K562 (cell line): ENCODE data around the gene RNU2-63P. TPM values are rescaled to one million over a fixed set of nuclear protein-coding genes. Genes with fewer than 3 reads are reported as not detected.

Experiments
- CHD1 ChIP-seq: fragments of 200-600 bp; sonication (generic); IDR thresholded peaks from one replicate; pipeline ENCODE4 v1.6.1; 2012; ENCODE audit warnings: mild to moderate bottlenecking, moderate library complexity, low read length, inconsistent platforms
- CREB1 ChIP-seq, 2 experiments: sonication (generic) in 1 of 2; formaldehyde crosslinking in 1 of 2; IDR thresholded peaks; 2 replicates each; pipeline versions ENCODE4 v1.6.1 to v1.8.0; 2012 to 2022; ENCODE audit warnings: inconsistent platforms in 1 of 2, mild to moderate bottlenecking in 1 of 2, missing genetic modification reagents in 1 of 2, moderate library complexity in 1 of 2
- FOXJ2 ChIP-seq: fragments of 200-800 bp; sonication (Bioruptor generic); IDR thresholded peaks from 2 replicates; pipeline ENCODE4 v1.6.1; 2016; ENCODE audit warnings: missing genetic modification characterization, missing compliant biosample characterization
- HNRNPK ChIP-seq: fragments of 200-400 bp; formaldehyde crosslinking; IDR thresholded peaks from one replicate; pipeline ENCODE4 v1.6.1; 2018; ENCODE audit warnings: mild to moderate bottlenecking, low read depth, low read length; ENCODE audit not compliant: poor library complexity, severe bottlenecking
- JUNB ChIP-seq: fragments of 450-650 bp; formaldehyde crosslinking; conservative IDR thresholded peaks from 2 replicates; pipeline ENCODE4 v1.4.0; 2020; ENCODE audit warnings: mild to moderate bottlenecking
- KLF1 ChIP-seq: fragments of 450-650 bp; IDR thresholded peaks from 2 replicates; pipeline ENCODE4 v1.6.1; 2016; ENCODE audit warnings: missing genetic modification characterization, missing compliant biosample characterization
- LEF1 ChIP-seq: fragments of 450-650 bp; IDR thresholded peaks from 2 replicates; pipeline ENCODE4 v1.6.1; 2016; ENCODE audit warnings: mild to moderate bottlenecking
- MCM3 ChIP-seq: fragments of 450-650 bp; IDR thresholded peaks from 2 replicates; pipeline ENCODE4 v1.6.1; 2016
- MED1 ChIP-seq: sonication (generic); formaldehyde crosslinking; IDR thresholded peaks from 2 replicates; pipeline ENCODE4 v1.8.1; 2023; ENCODE audit warnings: missing genetic modification reagents, borderline replicate concordance
- NCOA1 ChIP-seq: fragments of 450-650 bp; IDR thresholded peaks from 2 replicates; pipeline ENCODE4 v1.6.1; 2016; ENCODE audit warnings: low read depth
- PTTG1 ChIP-seq: fragments of 450-650 bp; IDR thresholded peaks from 2 replicates; pipeline ENCODE4 v1.6.1; 2016; ENCODE audit warnings: low read depth, mild to moderate bottlenecking, missing genetic modification characterization, missing compliant biosample characterization
- ZBTB1 ChIP-seq: sonication (generic); formaldehyde crosslinking; IDR thresholded peaks from 2 replicates; pipeline ENCODE4 v1.8.1; 2023; ENCODE audit warnings: missing genetic modification reagents, low read depth, mild to moderate bottlenecking, borderline replicate concordance
- ZNF121 ChIP-seq: sonication (generic); formaldehyde crosslinking; conservative IDR thresholded peaks from 2 replicates; pipeline ENCODE4 v1.8.0; 2022; ENCODE audit warnings: missing genetic modification reagents
- ZNF324 ChIP-seq: fragments of 250-450 bp; sonication (Bioruptor Pico); IDR thresholded peaks from 2 replicates; pipeline ENCODE4 v1.4.0; 2020; ENCODE audit warnings: mild to moderate bottlenecking
- ZNF766 ChIP-seq: fragments of 200-800 bp; sonication (Bioruptor generic); conservative IDR thresholded peaks from 2 replicates; pipeline ENCODE4 v1.6.1; 2016; ENCODE audit warnings: missing genetic modification characterization, missing compliant biosample characterization
- polyA plus RNA-seq, 8 experiments: library from polyadenylated mRNA; depleted of rRNA in 4 of 8; stranded (reverse) in 5 of 8; unstranded in 3 of 8; fragments of >200 nt; fragmentation: Nextera tagmentation in 2 of 8; fragmentation: Illumina TruSeq in 1 of 8; extraction: Ambion mirVana in 2 of 8; extraction: Trizol in 1 of 8; gene quantifications; 2 replicates each; pipeline versions ENCODE4 v1.2.1 to v1.2.3, GENCODE V29; 2011 to 2014; ENCODE audit warnings: inconsistent platforms in 1 of 8, missing spikeins in 1 of 8
- total RNA-seq, 7 experiments: library from RNA; depleted of rRNA in 6 of 7; stranded (reverse); fragments of >200 nt in 6 of 7; fragmentation: Illumina TruSeq in 2 of 7; extraction: Trizol in 2 of 7; gene quantifications; 2 replicates each; pipeline versions ENCODE4 v1.2.1 to v1.2.3, GENCODE V29; 2011 to 2021; ENCODE audit warnings: low replicate concordance in 1 of 7
- TF ChIP-seq, protein P1 (sequence below): fragments of 150-350 bp; conservative IDR thresholded peaks from 2 replicates; pipeline ENCODE4 v1.6.1; 2014; ENCODE audit warnings: low read length
- TF ChIP-seq, protein P2 (sequence below): sonication (generic); formaldehyde crosslinking; IDR thresholded peaks from 2 replicates; pipeline ENCODE4 v1.8.0; 2022; ENCODE audit warnings: mild to moderate bottlenecking, missing genetic modification reagents
- TF ChIP-seq, protein P3 (sequence below), 2 experiments: fragments of 200-800 bp in 1 of 2; sonication (Bioruptor generic) in 1 of 2; sonication (generic) in 1 of 2; formaldehyde crosslinking in 1 of 2; IDR thresholded peaks in 1 of 2; conservative IDR thresholded peaks in 1 of 2; 2 replicates each; pipeline versions ENCODE4 v1.5.0 to v1.6.1; 2016 to 2020; ENCODE audit warnings: missing compliant biosample characterization in 1 of 2, missing genetic modification characterization in 1 of 2, missing genetic modification reagents in 1 of 2
- TF ChIP-seq, protein P4 (sequence below): fragments of 450-650 bp; formaldehyde crosslinking; IDR thresholded peaks from 2 replicates; pipeline ENCODE4 v1.4.0; 2020; ENCODE audit warnings: mild to moderate bottlenecking, moderate library complexity
- TF ChIP-seq, protein P5 (sequence below): fragments of 250-450 bp; sonication (Bioruptor Pico); IDR thresholded peaks from 2 replicates; pipeline ENCODE4 v1.5.0; 2021

Gene RNU2-63P
- total and polyA plus RNA-seq, 9 of the 15 experiments (the other 6 are each of a cell fraction or from before 2014, with no cell fraction given): 5.8 to 253 (median 169) TPM; not detected in 4

DNA sequence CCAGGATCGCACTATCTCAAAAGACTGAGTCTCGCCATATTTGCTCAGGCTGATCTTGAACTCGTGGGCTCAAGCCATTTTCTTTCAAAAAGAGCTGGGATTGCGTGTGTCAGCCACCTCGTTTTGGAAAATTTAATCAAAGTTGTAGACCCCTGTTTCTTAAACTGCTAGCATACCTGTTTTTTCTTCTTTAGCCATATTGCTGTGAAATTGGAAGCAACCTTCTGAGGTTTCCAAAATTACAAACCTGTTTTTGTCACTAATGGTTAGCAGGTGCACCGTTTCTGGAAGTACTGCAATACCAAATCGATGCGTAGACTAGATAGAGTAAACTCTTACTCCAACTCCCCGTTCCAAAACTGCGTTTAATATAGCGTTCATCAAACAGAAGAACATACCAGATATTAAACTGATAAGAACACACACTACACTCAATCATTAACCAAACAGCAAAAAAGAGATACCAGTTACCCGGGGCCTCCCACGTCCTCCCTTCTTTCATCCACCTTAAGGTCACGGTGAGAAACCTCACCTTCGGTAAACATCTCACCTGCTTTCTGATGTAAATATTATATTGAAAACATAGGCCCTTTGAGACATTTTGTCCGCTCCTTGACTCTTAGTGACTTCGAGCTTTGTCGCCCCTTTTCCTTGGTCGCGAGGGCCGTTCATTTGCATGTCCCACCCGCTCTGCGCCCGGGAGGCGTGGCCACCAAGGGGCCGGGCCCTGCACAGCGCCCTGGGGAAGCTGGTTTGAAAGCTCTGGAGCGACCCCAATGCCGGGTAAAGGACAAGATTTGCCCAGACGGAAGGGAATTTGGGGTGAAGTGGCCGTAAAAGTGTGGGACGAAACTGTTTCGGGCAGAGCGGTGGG is at the start of gene RNU2-63P (continued):
- TF ChIP-seq, protein P1, sequence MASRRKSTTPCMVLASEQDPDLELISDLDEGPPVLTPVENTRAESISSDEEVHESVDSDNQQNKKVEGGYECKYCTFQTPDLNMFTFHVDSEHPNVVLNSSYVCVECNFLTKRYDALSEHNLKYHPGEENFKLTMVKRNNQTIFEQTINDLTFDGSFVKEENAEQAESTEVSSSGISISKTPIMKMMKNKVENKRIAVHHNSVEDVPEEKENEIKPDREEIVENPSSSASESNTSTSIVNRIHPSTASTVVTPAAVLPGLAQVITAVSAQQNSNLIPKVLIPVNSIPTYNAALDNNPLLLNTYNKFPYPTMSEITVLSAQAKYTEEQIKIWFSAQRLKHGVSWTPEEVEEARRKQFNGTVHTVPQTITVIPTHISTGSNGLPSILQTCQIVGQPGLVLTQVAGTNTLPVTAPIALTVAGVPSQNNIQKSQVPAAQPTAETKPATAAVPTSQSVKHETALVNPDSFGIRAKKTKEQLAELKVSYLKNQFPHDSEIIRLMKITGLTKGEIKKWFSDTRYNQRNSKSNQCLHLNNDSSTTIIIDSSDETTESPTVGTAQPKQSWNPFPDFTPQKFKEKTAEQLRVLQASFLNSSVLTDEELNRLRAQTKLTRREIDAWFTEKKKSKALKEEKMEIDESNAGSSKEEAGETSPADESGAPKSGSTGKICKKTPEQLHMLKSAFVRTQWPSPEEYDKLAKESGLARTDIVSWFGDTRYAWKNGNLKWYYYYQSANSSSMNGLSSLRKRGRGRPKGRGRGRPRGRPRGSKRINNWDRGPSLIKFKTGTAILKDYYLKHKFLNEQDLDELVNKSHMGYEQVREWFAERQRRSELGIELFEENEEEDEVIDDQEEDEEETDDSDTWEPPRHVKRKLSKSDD: peak; percentile 95; the same call in 1 of the 2 replicates
- TF ChIP-seq ZBTB1 (0 out of 2 replicates have a peak, but pooled peaks have one; percentile 15), MED1 (CRISPR knock-in tag) (no peak), CHD1 (no peak), LEF1 (peak; percentile 67; the same call in 1 of the 2 replicates), MCM3 (no peak), HNRNPK (no peak), ZNF766 (CRISPR knock-in tag) (peak; percentile 29; the same call in 1 of the 2 replicates), CREB1 (IDR thresholded peaks at IDR 0.05) (peak; percentile 69; the same call in 1 of the 2 replicates), CREB1 (CRISPR knock-in tag; IDR thresholded peaks at IDR 0.05) (no peak; the same call in 1 of the 2 replicates), KLF1 (tag) (0 out of 2 replicates have a peak, but pooled peaks have one; percentile 34), PTTG1 (no peak), NCOA1 (peak; percentile 67; the same call in 1 of the 2 replicates), FOXJ2 (tag) (peak; percentile 81; the same call in 1 of the 2 replicates), JUNB (CRISPR knock-in tag) (no peak; the same call in 1 of the 2 replicates), ZNF324 (CRISPR knock-in tag) (no peak; the same call in 1 of the 2 replicates), ZNF121 (CRISPR knock-in tag) (no peak)
- TF ChIP-seq, protein P2, sequence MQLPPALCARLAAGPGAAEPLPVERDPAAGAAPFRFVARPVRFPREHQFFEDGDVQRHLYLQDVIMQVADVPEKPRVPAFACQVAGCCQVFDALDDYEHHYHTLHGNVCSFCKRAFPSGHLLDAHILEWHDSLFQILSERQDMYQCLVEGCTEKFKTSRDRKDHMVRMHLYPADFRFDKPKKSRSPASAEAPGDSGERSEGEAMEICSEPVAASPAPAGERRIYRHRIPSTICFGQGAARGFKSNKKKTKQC (CRISPR knock-in tag): peak; percentile 38; the same call in 1 of the 2 replicates
- TF ChIP-seq, protein P3, sequence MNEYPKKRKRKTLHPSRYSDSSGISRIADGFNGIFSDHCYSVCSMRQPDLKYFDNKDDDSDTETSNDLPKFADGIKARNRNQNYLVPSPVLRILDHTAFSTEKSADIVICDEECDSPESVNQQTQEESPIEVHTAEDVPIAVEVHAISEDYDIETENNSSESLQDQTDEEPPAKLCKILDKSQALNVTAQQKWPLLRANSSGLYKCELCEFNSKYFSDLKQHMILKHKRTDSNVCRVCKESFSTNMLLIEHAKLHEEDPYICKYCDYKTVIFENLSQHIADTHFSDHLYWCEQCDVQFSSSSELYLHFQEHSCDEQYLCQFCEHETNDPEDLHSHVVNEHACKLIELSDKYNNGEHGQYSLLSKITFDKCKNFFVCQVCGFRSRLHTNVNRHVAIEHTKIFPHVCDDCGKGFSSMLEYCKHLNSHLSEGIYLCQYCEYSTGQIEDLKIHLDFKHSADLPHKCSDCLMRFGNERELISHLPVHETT (CRISPR knock-in tag; conservative IDR thresholded peaks at IDR 0.05 in 1 of 2, IDR thresholded peaks at IDR 0.05 in 1 of 2): no peak
- TF ChIP-seq, protein P4, sequence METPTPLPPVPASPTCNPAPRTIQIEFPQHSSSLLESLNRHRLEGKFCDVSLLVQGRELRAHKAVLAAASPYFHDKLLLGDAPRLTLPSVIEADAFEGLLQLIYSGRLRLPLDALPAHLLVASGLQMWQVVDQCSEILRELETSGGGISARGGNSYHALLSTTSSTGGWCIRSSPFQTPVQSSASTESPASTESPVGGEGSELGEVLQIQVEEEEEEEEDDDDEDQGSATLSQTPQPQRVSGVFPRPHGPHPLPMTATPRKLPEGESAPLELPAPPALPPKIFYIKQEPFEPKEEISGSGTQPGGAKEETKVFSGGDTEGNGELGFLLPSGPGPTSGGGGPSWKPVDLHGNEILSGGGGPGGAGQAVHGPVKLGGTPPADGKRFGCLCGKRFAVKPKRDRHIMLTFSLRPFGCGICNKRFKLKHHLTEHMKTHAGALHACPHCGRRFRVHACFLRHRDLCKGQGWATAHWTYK: peak; percentile 97
- TF ChIP-seq, protein P5, sequence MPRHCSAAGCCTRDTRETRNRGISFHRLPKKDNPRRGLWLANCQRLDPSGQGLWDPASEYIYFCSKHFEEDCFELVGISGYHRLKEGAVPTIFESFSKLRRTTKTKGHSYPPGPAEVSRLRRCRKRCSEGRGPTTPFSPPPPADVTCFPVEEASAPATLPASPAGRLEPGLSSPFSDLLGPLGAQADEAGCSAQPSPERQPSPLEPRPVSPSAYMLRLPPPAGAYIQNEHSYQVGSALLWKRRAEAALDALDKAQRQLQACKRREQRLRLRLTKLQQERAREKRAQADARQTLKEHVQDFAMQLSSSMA (CRISPR knock-in tag): peak; percentile 93; the same call in 1 of the 2 replicates
